CD8-positive, alpha-beta memory T cell (primary cell): Measurements from ENCODE around the gene RAB9B. TPM values are rescaled to one million over a fixed set of nuclear protein-coding genes. Genes with fewer than 3 reads are reported as not detected.

Experiments used
- CTCF ChIA-PET: fragments of 350-600 bp; sonication (Branson Sonifier 250); formaldehyde crosslinking; loops from one replicate; lab custom pipeline; 2021; ENCODE audit warnings: antibody characterized with exemption; lab: Charles Lee
- POLR2A ChIA-PET: fragments of 350-600 bp; sonication (Branson Sonifier 250); formaldehyde crosslinking; loops from one replicate; lab custom pipeline; 2021; ENCODE audit warnings: antibody characterized with exemption; lab: Charles Lee
- DNase-seq, 5 donors: peaks; one replicate each; pipeline versions ENCODE4 v3.0.0 to v3.0.0-alpha.2; 2020 to 2022; ENCODE audit warnings: mixed read lengths in 1 of 5
- H3K27ac ChIP-seq: one replicate; pipeline ENCODE4 v1.7.0; 2013; ENCODE audit warnings: low read depth, mild to moderate bottlenecking, low read length, moderate library complexity
- H3K27me3 ChIP-seq: 2 replicates; pipeline ENCODE4 v1.7.0; 2013; ENCODE audit warnings: low read length, mild to moderate bottlenecking; ENCODE audit not compliant: insufficient read depth, poor library complexity, severe bottlenecking
- H3K36me3 ChIP-seq: 2 replicates; pipeline ENCODE4 v1.7.0; 2013; ENCODE audit warnings: mild to moderate bottlenecking, low read length, moderate library complexity; ENCODE audit not compliant: insufficient read depth
- H3K4me1 ChIP-seq: 2 replicates; pipeline ENCODE4 v1.7.0; 2013; ENCODE audit warnings: mild to moderate bottlenecking, low read length, moderate library complexity; ENCODE audit not compliant: insufficient read depth
- H3K4me3 ChIP-seq: 2 replicates; pipeline ENCODE4 v1.7.0; 2013; ENCODE audit warnings: mild to moderate bottlenecking, low read length
- H3K9me3 ChIP-seq: 2 replicates; pipeline ENCODE4 v1.7.0; 2013; ENCODE audit warnings: mild to moderate bottlenecking, low read length
- H3K27ac Mint-ChIP-seq, 8 donors: one replicate each; pipeline ENCODE4 v1.8.0; 2020 to 2021; ENCODE audit warnings: mixed read lengths in 8 of 8, mild to moderate bottlenecking in 6 of 8, inconsistent platforms in 3 of 8, moderate library complexity in 3 of 8
- H3K27me3 Mint-ChIP-seq, 2 donors: one replicate each; pipeline ENCODE4 v1.8.0; 2020 to 2021; ENCODE audit warnings: mixed read lengths in 2 of 2, mild to moderate bottlenecking in 1 of 2, moderate library complexity in 1 of 2
- H3K36me3 Mint-ChIP-seq, 3 donors: one replicate each; pipeline ENCODE4 v1.8.0; 2020 to 2021; ENCODE audit warnings: mixed read lengths in 3 of 3, inconsistent platforms in 1 of 3, mild to moderate bottlenecking in 1 of 3
- H3K4me1 Mint-ChIP-seq, 3 donors: one replicate each; pipeline ENCODE4 v1.8.0; 2020 to 2021; ENCODE audit warnings: mixed read lengths in 3 of 3, inconsistent platforms in 1 of 3, mild to moderate bottlenecking in 1 of 3
- H3K4me3 Mint-ChIP-seq, 7 donors: one replicate each; pipeline ENCODE4 v1.8.0; 2020 to 2021; ENCODE audit warnings: mixed read lengths in 7 of 7, mild to moderate bottlenecking in 6 of 7, moderate library complexity in 4 of 7, inconsistent platforms in 2 of 7
- H3K9me3 Mint-ChIP-seq, 5 donors: one replicate each; pipeline ENCODE4 v1.8.0; 2020 to 2022; ENCODE audit warnings: mixed read lengths in 5 of 5, mild to moderate bottlenecking in 3 of 5, moderate library complexity in 2 of 5, inconsistent platforms in 1 of 5
- polyA plus RNA-seq: library from polyadenylated mRNA; unstranded; fragments of 300-500 nt; fragmentation: Illumina TruSeq; gene quantifications from one replicate; pipeline ENCODE4 v1.2.3, GENCODE V29; 2021
- total RNA-seq, 2 experiments: library from RNA; stranded (reverse); gene quantifications; one replicate each; pipeline ENCODE4 v1.2.3, GENCODE V29; 2021

Gene RAB9B
- total and polyA plus RNA-seq, 3 experiments from 2014 or later = 0.22 to 0.44 (median 0.35) TPM

DNA sequence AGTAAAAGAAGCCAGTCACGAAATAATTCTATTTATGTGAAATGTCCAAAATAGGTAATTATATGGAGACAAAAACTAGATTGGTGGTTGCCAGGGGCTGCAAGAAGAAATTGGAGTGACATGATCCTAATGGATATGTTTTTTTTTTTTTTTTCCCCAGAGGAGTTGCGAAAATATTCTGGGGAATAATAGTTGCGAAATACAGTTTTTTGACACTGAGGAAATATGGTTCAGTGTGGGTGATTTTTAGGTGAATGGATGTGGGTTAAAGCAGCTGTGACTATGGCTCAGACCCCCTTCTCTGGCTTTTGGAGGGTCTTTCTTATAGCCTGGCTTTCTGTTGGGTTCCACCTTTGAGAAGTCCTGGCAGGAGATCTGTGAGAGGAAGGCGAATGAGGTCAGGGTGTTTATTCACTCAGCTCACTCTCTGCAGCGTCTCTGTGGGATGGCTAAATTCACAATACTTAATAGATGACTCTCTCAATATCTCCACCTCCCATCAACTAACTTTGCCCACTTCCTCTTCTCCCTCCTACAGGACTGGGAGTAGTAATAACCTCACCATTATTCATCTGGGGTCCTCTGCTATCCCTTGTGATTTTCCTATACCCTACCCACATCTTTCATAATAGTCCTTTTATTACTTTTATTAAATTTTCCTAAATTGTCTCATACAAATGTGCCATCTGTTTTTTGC is 15.3 kb upstream of the RAB9B start:
- Mint-ChIP-seq H3K4me1 (no peaks in the 10 kb centered on the region), H3K27me3 (peaks cover 4 to 5% of the 10 kb centered on the region in 2 donors), H3K27ac (no peak overlapping the region), H3K9me3 (no peaks in the 10 kb centered on the region), H3K4me3 (no peak overlapping the region), H3K36me3 (no peaks in the 10 kb centered on the region)
- ChIA-PET CTCF (no interaction called here), POLR2A (no interaction called here)
- H3K9me3 ChIP-seq = no peaks in the 10 kb centered on the region
- H3K27ac ChIP-seq = no peak overlapping the region
- H3K4me3 ChIP-seq = no peak overlapping the region
- no peak for DNase-seq
- H3K4me1 ChIP-seq = no peaks in the 10 kb centered on the region
- no peaks in the 10 kb centered on the region for H3K27me3 ChIP-seq
- no peaks in the 10 kb centered on the region for H3K36me3 ChIP-seq

DNA sequence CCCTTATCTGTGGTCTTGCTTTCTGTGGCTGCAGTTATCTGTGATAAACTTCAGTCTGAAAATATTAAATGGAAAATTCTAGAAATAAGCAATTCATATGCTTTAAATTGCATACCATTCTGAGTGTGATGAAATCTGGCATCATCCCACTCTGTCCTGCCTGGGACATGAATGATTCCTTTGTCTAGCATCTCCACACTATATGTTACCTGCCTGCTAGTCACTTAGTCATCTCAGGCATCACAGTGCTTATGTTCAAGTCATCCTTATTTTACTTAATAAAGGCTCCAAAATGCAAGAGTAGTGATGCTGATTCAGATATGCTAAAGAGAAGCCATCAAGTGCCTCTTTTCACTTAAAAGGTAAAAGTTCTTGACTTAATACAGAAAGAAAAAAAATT is 14.3 kb upstream of the RAB9B start:
- CTCF ChIA-PET = interaction anchor here (1.7 to 2.0 kb wide), 2 partner anchors 72 to 95 kb away, joined by 6 to 12 read pairs; no protein-coding TSS in a partner anchor

DNA sequence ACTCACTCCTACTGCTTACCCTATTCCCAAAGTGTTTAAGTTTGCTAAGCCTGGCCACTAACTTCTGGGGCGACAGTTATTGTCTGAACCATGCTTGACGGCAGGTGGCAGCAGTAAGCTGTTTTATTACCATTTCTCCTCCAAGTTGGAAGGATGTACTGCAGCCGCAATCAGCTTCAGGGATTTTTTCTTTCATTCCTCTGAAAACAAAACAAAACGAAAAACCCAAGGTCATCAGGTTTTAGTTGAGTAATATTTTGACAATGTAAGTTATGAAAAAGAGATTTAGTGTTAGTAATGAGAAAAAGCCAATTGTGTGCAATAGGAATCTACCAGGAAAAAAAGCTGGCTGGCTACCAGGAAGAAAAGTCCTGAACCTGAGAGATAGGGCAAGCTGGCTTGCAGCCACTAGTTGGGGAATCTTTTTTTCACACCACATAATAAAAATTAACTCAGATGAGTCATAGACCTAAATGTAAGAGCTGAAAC is 13.2 kb upstream of the RAB9B start:
- Histone ChIP-seq H3K4me3 (no peak overlapping the region), H3K36me3 (no peaks in the 10 kb centered on the region), H3K27me3 (no peaks in the 10 kb centered on the region), H3K9me3 (no peaks in the 10 kb centered on the region), H3K4me1 (no peaks in the 10 kb centered on the region), H3K27ac (no peak overlapping the region)
- DNase-seq = peak; percentile 14 to 49 (median 18)
- no peak overlapping the region for H3K27ac Mint-ChIP-seq
- H3K36me3 Mint-ChIP-seq = no peaks in the 10 kb centered on the region
- peaks cover 0 to 9% of the 10 kb centered on the region in 2 donors for H3K27me3 Mint-ChIP-seq
- CTCF ChIA-PET = interaction anchor here (0.7 to 2.0 kb wide), 9 partner anchors 9 to 294 kb away, joined by 3 to 12 read pairs (median 4); partner anchors contain the start of gene RAB9B
- no peaks in the 10 kb centered on the region for H3K9me3 Mint-ChIP-seq
- H3K4me3 Mint-ChIP-seq = no peak overlapping the region
- POLR2A ChIA-PET = no interaction called here
- H3K4me1 Mint-ChIP-seq = no peaks in the 10 kb centered on the region

More for the DNA sequence above, 14.3 kb upstream of the RAB9B start:
- Histone ChIP-seq H3K4me1 (no peaks in the 10 kb centered on the region), H3K4me3 (no peak overlapping the region), H3K27me3 (no peaks in the 10 kb centered on the region), H3K36me3 (no peaks in the 10 kb centered on the region), H3K9me3 (no peaks in the 10 kb centered on the region), H3K27ac (no peak overlapping the region)
- no peak for DNase-seq
- H3K36me3 Mint-ChIP-seq = no peaks in the 10 kb centered on the region
- H3K4me3 Mint-ChIP-seq = no peak overlapping the region
- POLR2A ChIA-PET = no interaction called here
- H3K4me1 Mint-ChIP-seq = no peaks in the 10 kb centered on the region
- peaks cover 2 to 5% of the 10 kb centered on the region in 2 donors for H3K27me3 Mint-ChIP-seq
- H3K27ac Mint-ChIP-seq = no peak overlapping the region
- no peaks in the 10 kb centered on the region for H3K9me3 Mint-ChIP-seq

DNA sequence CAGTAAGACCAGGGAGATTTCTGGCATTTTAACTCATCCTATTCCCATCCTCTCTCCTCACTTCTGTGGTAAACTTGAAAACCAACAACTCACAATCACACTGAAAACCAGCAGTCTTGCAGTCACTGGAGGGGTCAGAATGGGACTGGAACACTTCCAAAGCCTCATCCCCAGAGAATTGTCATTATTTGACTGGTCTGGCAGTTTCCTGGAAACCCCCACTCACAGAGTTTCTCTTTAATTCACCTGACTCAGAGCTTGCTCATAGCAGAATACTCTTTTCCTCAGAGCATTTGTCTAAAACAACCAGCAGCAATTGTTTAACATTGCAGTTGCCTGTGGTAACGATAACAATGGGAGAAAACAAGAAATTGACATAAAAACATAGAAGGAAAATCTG is 7.3 kb upstream of the RAB9B start:
- no peak overlapping the region for H3K27ac Mint-ChIP-seq
- no peak for DNase-seq
- Histone ChIP-seq H3K9me3 (no peaks in the 10 kb centered on the region), H3K4me1 (no peaks in the 10 kb centered on the region), H3K27me3 (no peaks in the 10 kb centered on the region), H3K27ac (no peak overlapping the region), H3K36me3 (no peaks in the 10 kb centered on the region), H3K4me3 (no peak overlapping the region)
- no peaks in the 10 kb centered on the region for H3K36me3 Mint-ChIP-seq
- no peaks in the 10 kb centered on the region for H3K4me1 Mint-ChIP-seq
- ChIA-PET CTCF (no interaction called here), POLR2A (no interaction called here)
- H3K9me3 Mint-ChIP-seq = peaks cover 0 to 2% (median 0%) of the 10 kb centered on the region in 5 donors
- H3K4me3 Mint-ChIP-seq = no peak overlapping the region
- H3K27me3 Mint-ChIP-seq = peaks cover 0 to 11% of the 10 kb centered on the region in 2 donors

DNA sequence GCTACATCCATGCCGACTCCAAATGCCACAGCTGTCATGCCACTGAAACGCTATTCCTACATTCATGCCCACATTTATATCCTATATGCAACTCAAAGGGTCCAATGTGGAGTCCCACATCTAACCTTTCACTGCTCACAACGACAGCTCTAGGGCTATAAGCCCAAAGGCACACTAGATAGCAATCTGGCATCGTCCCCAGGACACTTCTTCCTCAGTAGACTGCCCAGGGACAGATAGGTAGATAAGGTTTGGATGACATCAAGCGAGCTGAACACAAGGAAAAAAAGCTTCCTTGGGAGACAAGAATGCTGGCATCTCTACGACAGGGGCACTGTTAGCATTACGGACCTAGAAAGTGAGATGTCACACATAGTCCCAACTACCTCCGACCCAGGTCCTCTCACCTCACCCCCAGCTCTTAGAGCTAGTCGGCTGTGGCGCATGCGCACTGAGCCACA is 685 bp downstream of the RAB9B start:
- POLR2A ChIA-PET = no interaction called here
- peak in 3 of 5 donors; percentile 9 to 69 (median 20) for DNase-seq
- peak overlapping the region in 1 of 8 donors; percentile 70 for H3K27ac Mint-ChIP-seq
- Histone ChIP-seq H3K36me3 (no peaks in the 10 kb centered on the region), H3K4me3 (peak overlapping the region; percentile 37), H3K27me3 (no peaks in the 10 kb centered on the region), H3K4me1 (no peaks in the 10 kb centered on the region), H3K9me3 (no peaks in the 10 kb centered on the region), H3K27ac (no peak overlapping the region)
- H3K36me3 Mint-ChIP-seq = peaks cover 0 to 1% (median 0%) of the 10 kb centered on the region in 3 donors
- no peaks in the 10 kb centered on the region for H3K9me3 Mint-ChIP-seq
- CTCF ChIA-PET = interaction anchor here (0.7 to 1.9 kb wide), 3 partner anchors 8 to 14 kb away, joined by 3 to 9 read pairs (median 4); no protein-coding TSS in a partner anchor
- peaks cover 14 to 20% of the 10 kb centered on the region in 2 donors for H3K27me3 Mint-ChIP-seq
- peaks cover 4 to 5% (median 4%) of the 10 kb centered on the region in 3 donors for H3K4me1 Mint-ChIP-seq
- peak overlapping the region; percentile 37 to 87 (median 78) for H3K4me3 Mint-ChIP-seq

DNA sequence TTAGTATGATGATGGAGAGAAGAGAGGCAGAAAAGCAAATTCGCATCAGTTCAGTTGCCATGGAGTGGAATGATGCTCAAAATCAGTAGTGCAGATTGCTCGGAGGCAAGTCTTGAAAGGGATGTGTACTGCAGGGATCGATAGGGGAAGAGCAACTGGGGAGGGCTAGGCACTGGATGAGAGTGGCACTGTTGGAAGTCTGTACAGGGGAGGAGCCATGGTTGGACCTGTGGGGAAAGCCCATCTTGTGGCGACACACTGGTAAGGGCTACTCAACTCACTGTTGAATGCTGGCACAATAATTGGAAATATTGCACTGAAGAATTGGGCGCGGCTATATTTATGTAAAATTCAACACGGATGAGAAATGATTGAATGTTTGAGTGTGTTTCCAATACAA is 1.2 kb downstream of the RAB9B start:
- POLR2A ChIA-PET = no interaction called here
- Histone ChIP-seq H3K4me1 (no peaks in the 10 kb centered on the region), H3K4me3 (no peak overlapping the region), H3K27me3 (no peaks in the 10 kb centered on the region), H3K27ac (no peak overlapping the region), H3K9me3 (no peaks in the 10 kb centered on the region), H3K36me3 (no peaks in the 10 kb centered on the region)
- H3K9me3 Mint-ChIP-seq = no peaks in the 10 kb centered on the region
- no peak for DNase-seq
- H3K36me3 Mint-ChIP-seq = peaks cover 0 to 1% (median 0%) of the 10 kb centered on the region in 3 donors
- H3K27me3 Mint-ChIP-seq = peaks cover 17 to 20% of the 10 kb centered on the region in 2 donors
- H3K4me1 Mint-ChIP-seq = peaks cover 4 to 5% (median 4%) of the 10 kb centered on the region in 3 donors
- H3K4me3 Mint-ChIP-seq = peak overlapping the region in 4 of 7 donors; percentile 20 to 68 (median 42)
- H3K27ac Mint-ChIP-seq = no peak overlapping the region
- CTCF ChIA-PET = interaction anchor here (0.7 kb wide), 1 partner anchor 11 kb away, joined by 3 read pairs; no protein-coding TSS in a partner anchor

DNA sequence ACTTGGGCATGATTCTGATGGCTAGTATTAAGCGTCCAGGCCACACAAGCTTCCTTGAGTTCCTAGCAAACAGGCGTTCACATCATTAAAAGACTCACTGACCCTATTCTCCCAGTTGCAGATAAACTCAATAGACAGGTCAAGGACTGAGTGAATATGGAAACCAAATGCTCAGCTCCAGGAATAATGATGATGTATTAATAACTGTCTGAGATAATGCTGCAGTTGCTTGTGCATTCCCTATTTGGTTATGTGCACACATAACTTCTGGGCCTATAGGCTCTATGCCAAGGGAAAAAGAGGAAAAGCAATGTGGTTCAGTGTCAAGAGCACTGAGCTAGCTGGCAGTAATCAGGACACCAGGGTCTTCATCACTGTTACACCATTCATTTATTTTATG is 3.5 kb downstream of the RAB9B start:
- Mint-ChIP-seq H3K9me3 (no peaks in the 10 kb centered on the region), H3K27me3 (peaks cover 17 to 20% of the 10 kb centered on the region in 2 donors), H3K27ac (no peak overlapping the region), H3K4me3 (peak overlapping the region in 1 of 7 donors; percentile 20), H3K36me3 (peaks cover 0 to 1% (median 0%) of the 10 kb centered on the region in 3 donors), H3K4me1 (peaks cover 4 to 5% (median 4%) of the 10 kb centered on the region in 3 donors)
- no peak overlapping the region for H3K4me3 ChIP-seq
- POLR2A ChIA-PET = no interaction called here
- no peak overlapping the region for H3K27ac ChIP-seq
- H3K4me1 ChIP-seq = no peaks in the 10 kb centered on the region
- H3K9me3 ChIP-seq = no peaks in the 10 kb centered on the region
- no peak for DNase-seq
- H3K27me3 ChIP-seq = no peaks in the 10 kb centered on the region
- CTCF ChIA-PET = no interaction called here
- no peaks in the 10 kb centered on the region for H3K36me3 ChIP-seq

DNA sequence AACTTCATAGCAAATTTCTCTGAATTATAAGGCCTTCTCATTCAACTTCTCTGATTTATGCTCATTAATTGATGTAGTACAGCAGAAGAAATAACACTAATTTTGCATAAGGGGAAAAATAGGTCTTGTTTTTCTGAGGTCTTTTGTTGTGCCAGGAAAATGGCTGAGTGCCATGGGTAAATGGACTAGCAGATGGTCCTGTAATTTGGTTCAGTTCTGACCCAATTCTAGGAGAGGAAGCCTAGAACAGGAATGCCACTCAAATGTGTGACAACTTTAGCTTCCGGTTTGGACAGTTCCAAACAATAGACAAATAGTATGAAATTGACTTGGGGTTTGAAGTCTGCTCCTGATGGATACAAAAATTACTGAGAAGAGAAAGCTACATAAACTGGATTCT is 6.2 kb downstream of the RAB9B start:
- H3K9me3 Mint-ChIP-seq = no peaks in the 10 kb centered on the region
- H3K27ac Mint-ChIP-seq = no peak overlapping the region
- no peak overlapping the region for H3K4me3 Mint-ChIP-seq
- Histone ChIP-seq H3K27ac (no peak overlapping the region), H3K36me3 (no peaks in the 10 kb centered on the region), H3K9me3 (no peaks in the 10 kb centered on the region), H3K4me1 (no peaks in the 10 kb centered on the region), H3K4me3 (no peak overlapping the region), H3K27me3 (no peaks in the 10 kb centered on the region)
- POLR2A ChIA-PET = no interaction called here
- no peak for DNase-seq
- H3K4me1 Mint-ChIP-seq = no peaks in the 10 kb centered on the region
- H3K36me3 Mint-ChIP-seq = no peaks in the 10 kb centered on the region
- CTCF ChIA-PET = no interaction called here
- peaks cover 3 to 6% of the 10 kb centered on the region in 2 donors for H3K27me3 Mint-ChIP-seq
